Posterior vena cava (tissue), 2 donors: ENCODE measurements around the gene MPZ. TPM values are rescaled to one million over a fixed set of nuclear protein-coding genes. Genes with fewer than 3 reads are reported as not detected.
"Not testable (repeated sequence)": the region's sequence is repeated elsewhere in the genome, so short reads cannot be mapped to it uniquely, and the experiment has no call there.

Experiments
- DNase-seq: peaks from one replicate; pipeline ENCODE4 v3.0.0-alpha.2; 2020; ENCODE audit warnings: low spot score
- intact Hi-C, 2 donors: fragments of 100-400 bp; cut with DNase I; formaldehyde crosslinking; loops; one replicate each; pipeline versions ENCODE4 v1.14.1 to v1.14.2; 2022 to 2023
- total RNA-seq, 2 donors: library from RNA; stranded (reverse); fragmentation: NEBNext Ultra II Directional; extraction: Animal tissue kit (Norgen Biotek cat#: 25700); gene quantifications; one replicate each; pipeline ENCODE4 v1.2.1, GENCODE V29; 2021
- donor health status: DM: yes; HTN: yes; CAD: no.
- donor health status: DM: yes; HTN: yes; CAD: no.

The MPZ gene
- total RNA-seq, 2 donors from 2014 or later, result 1.3 to 1.5 TPM

DNA sequence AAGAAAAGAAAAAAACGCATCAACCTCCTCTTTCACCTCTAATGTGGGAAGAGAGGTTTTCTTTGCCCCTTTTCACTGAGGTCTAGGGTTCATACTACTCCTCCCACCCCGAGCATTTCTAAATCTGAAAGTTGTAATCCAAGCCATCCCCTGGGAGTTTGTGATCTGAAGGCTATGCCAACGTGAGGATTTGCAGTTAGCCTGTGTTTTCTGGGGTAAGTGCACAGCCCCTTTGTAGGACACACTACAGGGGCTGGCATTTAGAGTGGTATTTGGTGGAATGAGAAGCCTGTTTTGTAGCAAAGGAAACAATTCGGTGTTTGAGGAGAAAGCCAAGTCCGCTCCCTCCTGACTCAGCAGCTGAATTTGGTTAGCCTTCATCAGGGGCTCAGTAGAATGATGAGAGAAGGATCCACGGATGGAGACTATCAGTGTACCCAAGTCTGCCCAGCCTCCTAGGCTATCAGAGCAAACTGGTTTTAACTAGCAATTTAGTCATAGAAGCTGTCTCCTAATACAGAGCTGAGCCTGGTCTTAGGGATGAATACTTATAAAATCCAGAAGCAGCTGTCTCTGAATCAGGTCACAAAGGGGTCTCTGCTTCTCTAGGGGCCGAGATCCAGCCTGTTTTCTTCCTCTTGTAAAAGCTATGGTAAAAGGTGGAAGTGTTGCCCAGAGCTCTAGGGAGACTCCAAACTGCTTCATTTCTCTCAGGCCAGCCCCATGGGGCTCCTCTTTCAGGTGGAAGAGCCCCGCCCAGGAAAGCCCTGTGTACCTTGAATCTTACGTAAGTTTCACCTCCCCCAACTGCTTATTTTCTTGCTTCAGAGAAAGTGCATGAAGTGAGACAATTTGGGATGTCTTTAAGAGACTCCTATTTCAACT is 49.1 kb downstream of the MPZ start:
- intact Hi-C loops, result no loop called here
- DNase-seq, result no peak

DNA sequence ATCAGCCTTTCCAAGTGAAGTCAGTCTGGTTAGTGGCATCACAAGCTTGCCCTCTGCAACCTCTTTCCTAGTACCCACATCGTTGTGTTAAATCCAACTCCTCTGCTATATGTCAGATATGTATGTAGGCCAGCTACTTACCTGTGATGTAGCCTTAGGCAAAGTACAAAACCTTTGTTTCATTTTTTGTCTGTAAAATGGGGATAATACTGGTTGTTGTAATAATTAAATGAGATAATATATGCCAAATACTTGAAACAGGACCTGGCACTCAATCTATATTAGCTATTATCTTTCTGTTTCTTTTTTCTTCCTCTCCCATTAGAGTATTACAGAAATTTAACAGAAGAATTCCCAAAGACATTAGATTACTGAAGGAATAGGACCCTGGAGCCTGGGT is 50.0 kb downstream of the MPZ start:
- DNase-seq, result no peak
- intact Hi-C loops, result no loop called here

DNA sequence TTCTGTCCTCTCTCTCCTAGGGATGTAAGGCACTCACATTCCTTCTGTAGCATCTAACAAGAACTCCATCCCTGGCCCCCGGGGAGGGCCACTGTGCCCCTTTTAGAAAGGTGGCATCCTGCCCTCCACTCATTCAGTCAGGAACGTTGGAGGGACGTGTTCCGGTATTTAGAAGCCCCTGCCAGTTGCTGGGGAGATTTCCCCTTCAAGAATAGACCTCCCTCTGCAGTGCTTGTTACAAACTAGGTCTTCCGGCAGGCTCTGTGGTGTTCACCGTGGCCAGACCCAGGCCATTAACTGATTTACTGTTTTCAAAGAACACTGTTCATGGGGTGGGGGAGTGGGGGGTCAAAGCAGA is 50.4 kb downstream of the MPZ start:
- intact Hi-C loops, result no loop called here
- DNase-seq, result no peak

DNA sequence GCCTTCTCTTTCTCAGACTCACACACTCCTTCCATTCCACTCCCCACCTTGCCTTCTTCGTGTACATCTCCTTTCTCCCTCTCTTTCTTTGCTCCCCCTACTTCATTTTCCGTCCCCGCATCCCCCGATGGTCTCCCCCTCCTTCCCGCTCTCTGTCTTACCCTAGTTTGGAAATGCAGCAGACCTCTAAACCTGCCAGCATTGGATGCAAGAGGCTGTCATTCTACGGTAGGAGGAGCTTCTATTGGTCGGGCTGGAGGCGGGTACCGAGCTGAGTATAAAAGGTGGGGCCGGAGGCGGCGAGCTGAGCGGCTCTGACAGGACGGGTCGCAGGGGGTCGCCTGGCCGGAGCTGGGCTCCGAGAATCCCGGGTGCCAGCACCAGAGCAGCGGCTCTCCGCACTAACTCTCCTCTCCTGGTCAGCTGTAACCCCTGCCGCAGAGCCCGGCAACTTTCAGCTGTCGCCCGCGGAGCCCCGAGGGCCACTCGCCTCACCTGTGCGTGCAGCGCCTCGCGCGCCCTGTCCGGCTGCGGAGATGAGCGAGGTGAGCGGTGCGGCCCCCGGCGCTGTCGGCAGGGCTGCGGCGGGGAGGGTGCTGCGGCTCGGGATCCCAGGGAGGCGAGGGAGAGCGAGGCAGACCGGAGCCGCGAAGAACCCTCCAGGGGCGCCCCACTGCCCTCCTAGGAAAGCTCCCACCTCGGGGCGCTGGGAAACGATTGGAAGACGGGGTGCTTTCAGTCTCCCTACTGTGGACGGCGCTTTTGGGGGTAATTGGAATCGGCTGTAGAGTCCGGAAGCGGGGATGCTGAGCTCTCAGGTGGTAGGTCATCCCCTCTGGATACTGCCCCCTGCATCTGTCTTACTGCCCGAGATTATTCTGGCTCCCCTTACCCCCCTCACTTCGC is 51.1 kb downstream of the MPZ start, which contains the start of gene PCP4L1:
Gene PCP4L1 (plus strand): TSS at position 307 of the 906 bp plus-strand sequence. CDS start 230 bp downstream, at position 537.
- intact Hi-C loops, result no loop called here

DNA sequence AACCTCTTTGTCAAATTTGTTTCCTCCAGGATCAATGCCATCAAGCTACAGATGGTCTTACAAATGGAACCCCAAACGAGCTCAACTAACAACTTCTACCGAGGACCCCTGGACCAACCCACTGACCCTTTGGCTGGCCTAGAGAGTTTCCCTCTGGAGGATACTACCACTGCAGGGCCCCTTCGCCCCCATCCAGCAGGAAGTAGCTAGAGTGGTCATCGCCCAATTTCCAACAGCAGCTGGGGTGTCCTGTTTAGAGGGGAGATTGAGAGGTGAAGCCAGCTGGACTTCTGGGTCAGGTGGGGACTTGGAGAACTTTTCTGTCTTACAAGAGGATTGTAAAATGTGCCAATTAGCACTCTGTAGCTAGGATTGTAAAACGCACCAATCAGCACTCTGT is 52.7 kb downstream of the MPZ start:
- not testable (repeated sequence) for DNase-seq

More for the DNA sequence above, 51.1 kb downstream of the MPZ start, which contains the start of gene PCP4L1:
- DNase-seq, result peak; percentile 82

DNA sequence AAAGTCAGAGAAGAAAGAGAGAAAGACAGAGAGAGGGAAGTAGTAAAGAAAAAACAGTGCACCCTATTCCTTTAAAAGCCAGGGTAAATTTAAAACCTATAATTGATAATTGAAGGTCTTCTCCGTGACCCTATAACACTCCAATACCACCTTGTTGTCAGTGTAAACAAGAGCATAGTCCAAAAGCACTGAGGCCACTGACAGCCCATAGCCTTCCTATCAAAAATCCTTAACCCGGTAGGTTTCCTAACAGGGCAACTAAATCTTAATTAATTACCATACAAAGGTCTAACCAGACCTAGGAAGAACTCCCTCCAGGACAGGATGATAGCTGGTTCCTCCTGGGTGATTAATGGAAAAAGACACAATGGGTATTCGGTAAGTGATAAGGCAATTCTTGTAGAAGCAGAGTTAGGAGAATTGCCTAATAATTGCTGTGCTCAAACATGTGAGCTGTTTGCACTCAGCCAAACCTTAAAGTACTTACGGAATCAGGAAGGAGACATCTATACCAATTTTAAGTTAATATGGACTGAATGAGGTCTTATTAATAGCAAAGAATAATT is 53.7 kb downstream of the MPZ start:
- intact Hi-C loops, DNase-seq: not testable (repeated sequence)

More for the DNA sequence above, 52.7 kb downstream of the MPZ start:
- intact Hi-C loops, result not testable (repeated sequence)

DNA sequence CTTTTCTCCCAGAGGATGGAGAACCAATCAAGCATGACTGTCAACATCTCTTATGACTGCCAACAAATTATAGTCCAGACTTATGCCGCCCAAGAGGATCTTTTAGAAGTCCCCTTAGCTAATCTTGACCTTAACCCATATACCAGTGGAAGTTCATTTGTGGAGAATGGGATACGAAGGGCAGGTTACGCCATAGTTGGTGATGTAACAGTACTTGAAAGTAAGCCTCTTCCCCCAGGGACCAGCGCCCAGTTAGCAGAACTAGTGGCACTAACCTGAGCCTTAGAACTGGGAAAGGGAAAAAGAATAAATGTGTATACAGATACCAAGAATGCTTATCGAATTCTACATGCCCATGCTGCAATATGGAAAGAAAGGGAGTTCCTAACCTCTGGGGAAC is 54.5 kb downstream of the MPZ start:
- DNase-seq, intact Hi-C loops: not testable (repeated sequence)

Other genes starting within 250 kb of the MPZ start
- 10 to 100 TPM; 10.5 to 15.2 TPM for gene ARHGAP30, start 240.1 kb downstream of the MPZ start, total RNA-seq
- gene NECTIN4, start 220.4 kb downstream of the MPZ start, total RNA-seq, result under 1 TPM in 1 of 2 donors, not detected in 1; 0.19 TPM
- gene KLHDC9, start 211.6 kb downstream of the MPZ start, total RNA-seq, result 1 to 10 TPM; 2.4 to 4.2 TPM
- gene PFDN2, start 191.9 kb downstream of the MPZ start, total RNA-seq, result 10 to 100 TPM; 35.8 to 43.6 TPM
- 10 to 100 TPM; 23.7 to 29.6 TPM for gene NIT1, start 191.9 kb downstream of the MPZ start, total RNA-seq
- gene DEDD, start 177.3 kb downstream of the MPZ start, total RNA-seq, result 10 to 100 TPM; 32.1 to 35.8 TPM
- gene UFC1, start 156.0 kb downstream of the MPZ start, total RNA-seq, result 10 to 100 TPM; 54.8 to 63.0 TPM
- gene USP21, start 150.5 kb downstream of the MPZ start, total RNA-seq, result 10 to 100 TPM; 12.9 to 20.8 TPM
- 10 to 100 TPM; 15.0 to 16.8 TPM for gene PPOX, start 143.5 kb downstream of the MPZ start, total RNA-seq
- gene B4GALT3, start 132.5 kb downstream of the MPZ start, total RNA-seq, result 10 to 100 TPM; 12.7 to 17.3 TPM
- gene ADAMTS4, start 110.9 kb downstream of the MPZ start, total RNA-seq, result 100 to 1,000 TPM in 1 of 2 donors, 10 to 100 TPM in 1; 28.0 to 125 TPM
- gene NDUFS2, start 107.6 kb downstream of the MPZ start, total RNA-seq, result 10 to 100 TPM; 54.3 to 57.9 TPM
- gene FCER1G, start 94.7 kb downstream of the MPZ start, total RNA-seq, result 100 to 1,000 TPM in 1 of 2 donors, 10 to 100 TPM in 1; 40.4 to 101 TPM
- gene APOA2, start 86.3 kb downstream of the MPZ start, total RNA-seq, result not detected
- gene TOMM40L, start 83.9 kb downstream of the MPZ start, total RNA-seq, result 10 to 100 TPM; 13.4 to 15.0 TPM
- not detected for gene NR1I3, start 71.8 kb downstream of the MPZ start, total RNA-seq
- gene PCP4L1, start 51.2 kb downstream of the MPZ start, total RNA-seq, result 1 to 10 TPM; 3.0 to 4.6 TPM
- gene SDHC, start 4.4 kb upstream of the MPZ start, total RNA-seq, result 100 to 1,000 TPM; 119 to 123 TPM
- gene CFAP126, start 57.9 kb upstream of the MPZ start, total RNA-seq, result not detected
- gene FCGR2A, start 195.5 kb upstream of the MPZ start, total RNA-seq, result 10 to 100 TPM; 60.8 to 93.7 TPM
- gene HSPA6, start 214.6 kb upstream of the MPZ start, total RNA-seq, result 1 to 10 TPM; 6.4 to 6.7 TPM
- gene FCGR3A, start 239.8 kb upstream of the MPZ start, total RNA-seq, result 10 to 100 TPM; 41.0 to 64.2 TPM